ENCODE data around the gene CACNA2D3.

DNA sequence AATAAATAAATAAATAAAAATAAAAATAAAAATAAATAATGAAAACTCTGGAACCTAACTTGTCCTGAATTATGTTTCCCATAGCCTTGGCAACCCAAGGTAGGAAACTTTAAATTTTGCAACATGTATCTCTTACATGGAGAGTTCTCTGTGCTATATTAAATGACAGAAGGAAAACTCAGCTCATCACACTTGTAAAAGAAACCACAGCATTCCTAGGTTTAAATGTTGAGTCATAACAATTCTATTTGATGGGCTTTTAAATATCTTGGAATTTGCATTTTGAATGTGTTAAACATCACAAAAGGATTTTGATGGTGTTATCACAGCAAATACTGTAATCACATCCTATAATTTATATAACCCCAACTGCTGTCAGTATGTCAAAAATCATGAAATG, 661.3 kb downstream of the CACNA2D3 start:
- TF ChIP-seq, protein P1, sequence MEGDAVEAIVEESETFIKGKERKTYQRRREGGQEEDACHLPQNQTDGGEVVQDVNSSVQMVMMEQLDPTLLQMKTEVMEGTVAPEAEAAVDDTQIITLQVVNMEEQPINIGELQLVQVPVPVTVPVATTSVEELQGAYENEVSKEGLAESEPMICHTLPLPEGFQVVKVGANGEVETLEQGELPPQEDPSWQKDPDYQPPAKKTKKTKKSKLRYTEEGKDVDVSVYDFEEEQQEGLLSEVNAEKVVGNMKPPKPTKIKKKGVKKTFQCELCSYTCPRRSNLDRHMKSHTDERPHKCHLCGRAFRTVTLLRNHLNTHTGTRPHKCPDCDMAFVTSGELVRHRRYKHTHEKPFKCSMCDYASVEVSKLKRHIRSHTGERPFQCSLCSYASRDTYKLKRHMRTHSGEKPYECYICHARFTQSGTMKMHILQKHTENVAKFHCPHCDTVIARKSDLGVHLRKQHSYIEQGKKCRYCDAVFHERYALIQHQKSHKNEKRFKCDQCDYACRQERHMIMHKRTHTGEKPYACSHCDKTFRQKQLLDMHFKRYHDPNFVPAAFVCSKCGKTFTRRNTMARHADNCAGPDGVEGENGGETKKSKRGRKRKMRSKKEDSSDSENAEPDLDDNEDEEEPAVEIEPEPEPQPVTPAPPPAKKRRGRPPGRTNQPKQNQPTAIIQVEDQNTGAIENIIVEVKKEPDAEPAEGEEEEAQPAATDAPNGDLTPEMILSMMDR (IDR thresholded peaks at IDR 0.05; ENCODE audit: low read depth, low read length, missing input control): no peak
- TF ChIP-seq FOXA1 (IDR thresholded peaks at IDR 0.05) (no peak), YY1 (IDR thresholded peaks at IDR 0.05) (no peak), TAF1 (conservative IDR thresholded peaks at IDR 0.05) (no peak), GABPA (IDR thresholded peaks at IDR 0.05 in 1 of 2, conservative IDR thresholded peaks at IDR 0.05 in 1 of 2) (no peak), RAD21 (IDR thresholded peaks at IDR 0.05) (no peak), ATF3 (IDR thresholded peaks at IDR 0.05) (no peak), SP1 (IDR thresholded peaks at IDR 0.05) (no peak), RXRA (IDR thresholded peaks at IDR 0.05) (no peak)
- TF ChIP-seq, protein P2, sequence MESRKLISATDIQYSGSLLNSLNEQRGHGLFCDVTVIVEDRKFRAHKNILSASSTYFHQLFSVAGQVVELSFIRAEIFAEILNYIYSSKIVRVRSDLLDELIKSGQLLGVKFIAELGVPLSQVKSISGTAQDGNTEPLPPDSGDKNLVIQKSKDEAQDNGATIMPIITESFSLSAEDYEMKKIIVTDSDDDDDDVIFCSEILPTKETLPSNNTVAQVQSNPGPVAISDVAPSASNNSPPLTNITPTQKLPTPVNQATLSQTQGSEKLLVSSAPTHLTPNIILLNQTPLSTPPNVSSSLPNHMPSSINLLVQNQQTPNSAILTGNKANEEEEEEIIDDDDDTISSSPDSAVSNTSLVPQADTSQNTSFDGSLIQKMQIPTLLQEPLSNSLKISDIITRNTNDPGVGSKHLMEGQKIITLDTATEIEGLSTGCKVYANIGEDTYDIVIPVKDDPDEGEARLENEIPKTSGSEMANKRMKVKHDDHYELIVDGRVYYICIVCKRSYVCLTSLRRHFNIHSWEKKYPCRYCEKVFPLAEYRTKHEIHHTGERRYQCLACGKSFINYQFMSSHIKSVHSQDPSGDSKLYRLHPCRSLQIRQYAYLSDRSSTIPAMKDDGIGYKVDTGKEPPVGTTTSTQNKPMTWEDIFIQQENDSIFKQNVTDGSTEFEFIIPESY (IDR thresholded peaks at IDR 0.05): no peak
- TF ChIP-seq, protein P3, sequence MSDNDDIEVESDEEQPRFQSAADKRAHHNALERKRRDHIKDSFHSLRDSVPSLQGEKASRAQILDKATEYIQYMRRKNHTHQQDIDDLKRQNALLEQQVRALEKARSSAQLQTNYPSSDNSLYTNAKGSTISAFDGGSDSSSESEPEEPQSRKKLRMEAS (IDR thresholded peaks at IDR 0.05): no peak
- TF ChIP-seq, protein P4, sequence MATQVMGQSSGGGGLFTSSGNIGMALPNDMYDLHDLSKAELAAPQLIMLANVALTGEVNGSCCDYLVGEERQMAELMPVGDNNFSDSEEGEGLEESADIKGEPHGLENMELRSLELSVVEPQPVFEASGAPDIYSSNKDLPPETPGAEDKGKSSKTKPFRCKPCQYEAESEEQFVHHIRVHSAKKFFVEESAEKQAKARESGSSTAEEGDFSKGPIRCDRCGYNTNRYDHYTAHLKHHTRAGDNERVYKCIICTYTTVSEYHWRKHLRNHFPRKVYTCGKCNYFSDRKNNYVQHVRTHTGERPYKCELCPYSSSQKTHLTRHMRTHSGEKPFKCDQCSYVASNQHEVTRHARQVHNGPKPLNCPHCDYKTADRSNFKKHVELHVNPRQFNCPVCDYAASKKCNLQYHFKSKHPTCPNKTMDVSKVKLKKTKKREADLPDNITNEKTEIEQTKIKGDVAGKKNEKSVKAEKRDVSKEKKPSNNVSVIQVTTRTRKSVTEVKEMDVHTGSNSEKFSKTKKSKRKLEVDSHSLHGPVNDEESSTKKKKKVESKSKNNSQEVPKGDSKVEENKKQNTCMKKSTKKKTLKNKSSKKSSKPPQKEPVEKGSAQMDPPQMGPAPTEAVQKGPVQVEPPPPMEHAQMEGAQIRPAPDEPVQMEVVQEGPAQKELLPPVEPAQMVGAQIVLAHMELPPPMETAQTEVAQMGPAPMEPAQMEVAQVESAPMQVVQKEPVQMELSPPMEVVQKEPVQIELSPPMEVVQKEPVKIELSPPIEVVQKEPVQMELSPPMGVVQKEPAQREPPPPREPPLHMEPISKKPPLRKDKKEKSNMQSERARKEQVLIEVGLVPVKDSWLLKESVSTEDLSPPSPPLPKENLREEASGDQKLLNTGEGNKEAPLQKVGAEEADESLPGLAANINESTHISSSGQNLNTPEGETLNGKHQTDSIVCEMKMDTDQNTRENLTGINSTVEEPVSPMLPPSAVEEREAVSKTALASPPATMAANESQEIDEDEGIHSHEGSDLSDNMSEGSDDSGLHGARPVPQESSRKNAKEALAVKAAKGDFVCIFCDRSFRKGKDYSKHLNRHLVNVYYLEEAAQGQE (IDR thresholded peaks at IDR 0.05): no peak
